H1 (cell line): Measurements from ENCODE around the gene SNAPC2. TPM values are rescaled to one million over a fixed set of nuclear protein-coding genes. Genes with fewer than 3 reads are reported as not detected.
A peak's percentile ranks its signal among the peaks of the same experiment; 100 is the strongest.

ENCODE experiments used
- CTCF ChIA-PET: fragments of 300-600 bp; sonication (Branson Sonifier 250); formaldehyde crosslinking; loops from one replicate; lab custom pipeline; 2021; ENCODE audit not compliant: partially characterized antibody; lab: Charles Lee
- POLR2A ChIA-PET: fragments of 300-600 bp; sonication (Branson Sonifier 250); formaldehyde crosslinking; loops from one replicate; lab custom pipeline; 2021; ENCODE audit warnings: inconsistent platforms; ENCODE audit not compliant: partially characterized antibody; lab: Charles Lee
- DNase-seq, 2 experiments: peaks; one replicate each; pipeline versions ENCODE4 v3.0.0 to v3.0.0-alpha.2; 2010 to 2022; ENCODE audit warnings: low spot score in 2 of 2, low read depth in 1 of 2, mixed read lengths in 1 of 2
- FAIRE-seq: peaks from 2 replicates; lab custom pipeline; 2011; peaks lifted over from hg19 to GRCh38; lab: Jason Lieb, UNC
- H2AFZ ChIP-seq: 2 replicates; pipeline ENCODE4 v1.8.1; 2012; ENCODE audit warnings: low read length, inconsistent platforms
- H2AK5ac ChIP-seq: 2 replicates; pipeline ENCODE4 v1.6.1; 2013; ENCODE audit warnings: low read depth, low read length
- H2BK120ac ChIP-seq: replicated peaks from 2 replicates; pipeline ENCODE3; 2013; ENCODE audit warnings: low read depth, low read length, inconsistent platforms
- H2BK12ac ChIP-seq: 2 replicates; pipeline ENCODE4 v1.6.1; 2013; ENCODE audit warnings: low read depth, low read length
- H2BK15ac ChIP-seq: 2 replicates; pipeline ENCODE4 v1.6.1; 2013; ENCODE audit warnings: low read length
- H2BK20ac ChIP-seq: 2 replicates; pipeline ENCODE4 v1.6.1; 2013; ENCODE audit warnings: low read length
- H2BK5ac ChIP-seq: 2 replicates; pipeline ENCODE4 v1.6.1; 2013; ENCODE audit warnings: low read depth, low read length
- H3K14ac ChIP-seq: 2 replicates; pipeline ENCODE4 v1.6.1; 2013; ENCODE audit warnings: inconsistent platforms; ENCODE audit not compliant: insufficient read length
- H3K18ac ChIP-seq: 2 replicates; pipeline ENCODE4 v1.6.1; 2013; ENCODE audit warnings: low read length; ENCODE audit errors: extremely low read depth
- H3K23ac ChIP-seq: 2 replicates; pipeline ENCODE4 v1.6.1; 2013; ENCODE audit warnings: inconsistent platforms; ENCODE audit not compliant: insufficient read length
- H3K23me2 ChIP-seq: 2 replicates; pipeline ENCODE4 v1.6.1; 2013; ENCODE audit warnings: low read depth, low read length
- H3K27ac ChIP-seq: 2 replicates; pipeline ENCODE4 v1.6.1; 2011; ENCODE audit warnings: low read depth, low read length, inconsistent platforms
- H3K27me3 ChIP-seq, 4 experiments: replicated peaks in 1 of 4; 1 replicate in 1 of 4; 2 replicates in 3 of 4; pipeline versions ENCODE4 v1.6.1 to v1.8.1; 2011 to 2013; ENCODE audit warnings: low read length in 3 of 4, mild to moderate bottlenecking in 3 of 4, inconsistent platforms in 2 of 4, mixed read lengths in 2 of 4, moderate library complexity in 1 of 4; ENCODE audit not compliant: control insufficient read depth in 3 of 4, insufficient read depth in 3 of 4; ENCODE audit errors: extremely low read depth in 1 of 4
- H3K36me3 ChIP-seq, 4 experiments: 2 replicates each; pipeline versions ENCODE4 v1.6.1 to v1.8.1; 2011 to 2013; ENCODE audit warnings: mild to moderate bottlenecking in 4 of 4, low read length in 3 of 4, moderate library complexity in 2 of 4, control low read depth in 1 of 4, inconsistent platforms in 1 of 4; ENCODE audit not compliant: insufficient read depth in 4 of 4, control insufficient read depth in 2 of 4
- H3K4ac ChIP-seq: replicated peaks from 2 replicates; pipeline ENCODE3; 2013; ENCODE audit warnings: low read length, low read depth, mixed read lengths, inconsistent platforms; ENCODE audit not compliant: insufficient read length
- H3K4me1 ChIP-seq, 4 experiments: replicated peaks in 1 of 4; 1 replicate in 1 of 4; 2 replicates in 3 of 4; pipeline versions ENCODE4 v1.6.1 to v1.8.1; 2011 to 2013; ENCODE audit warnings: low read length in 3 of 4, inconsistent platforms in 2 of 4, mixed read lengths in 1 of 4; ENCODE audit not compliant: insufficient read depth in 4 of 4, control insufficient read depth in 3 of 4
- H3K4me2 ChIP-seq, 2 experiments: 2 replicates each; pipeline versions ENCODE4 v1.6.1 to v1.8.1; 2011 to 2013; ENCODE audit warnings: low read depth in 2 of 2, low read length in 2 of 2, control low read depth in 1 of 2, inconsistent platforms in 1 of 2, mild to moderate bottlenecking in 1 of 2; ENCODE audit not compliant: insufficient read depth in 1 of 2
- H3K4me3 ChIP-seq, 4 experiments: fragments of 200-600, 300-600 bp in 1 of 4; sonication (generic), shearing (Covaris generic), sonication (Bioruptor Twin) in 1 of 4; 2 replicates each; pipeline versions ENCODE4 v1.5.1 to v1.8.1; 2011 to 2016; ENCODE audit warnings: low read length in 4 of 4, low read depth in 3 of 4, control low read depth in 2 of 4, inconsistent platforms in 2 of 4, mild to moderate bottlenecking in 2 of 4, mixed read lengths in 1 of 4, moderate library complexity in 1 of 4; ENCODE audit not compliant: insufficient read depth in 2 of 4; ENCODE audit errors: extremely low read depth in 1 of 4
- H3K56ac ChIP-seq: replicated peaks from 2 replicates; pipeline ENCODE3; 2013; ENCODE audit warnings: low read depth, mild to moderate bottlenecking, mixed read lengths, low read length, inconsistent platforms; ENCODE audit not compliant: insufficient read length
- H3K79me1 ChIP-seq: 2 replicates; pipeline ENCODE4 v1.6.1; 2013; ENCODE audit warnings: low read depth, low read length, control low read depth
- H3K79me2 ChIP-seq, 2 experiments: 2 replicates each; pipeline versions ENCODE4 v1.6.1 to v1.8.1; 2012 to 2013; ENCODE audit warnings: low read length in 2 of 2, mild to moderate bottlenecking in 2 of 2, inconsistent platforms in 1 of 2; ENCODE audit not compliant: insufficient read depth in 2 of 2, control insufficient read depth in 1 of 2
- H3K9ac ChIP-seq, 4 experiments: replicated peaks in 1 of 4; 1 replicate in 1 of 4; 2 replicates in 3 of 4; pipeline versions ENCODE4 v1.6.1 to v1.8.1; 2011 to 2013; ENCODE audit warnings: low read depth in 3 of 4, low read length in 3 of 4, control low read depth in 2 of 4, mild to moderate bottlenecking in 2 of 4, moderate library complexity in 2 of 4, inconsistent platforms in 1 of 4; ENCODE audit errors: extremely low read depth in 1 of 4
- H3K9me3 ChIP-seq, 2 experiments: 2 replicates each; pipeline versions ENCODE4 v1.6.1 to v1.8.1; 2012 to 2013; ENCODE audit warnings: mild to moderate bottlenecking in 2 of 2, moderate library complexity in 2 of 2, control low read depth in 1 of 2, inconsistent platforms in 1 of 2, low read depth in 1 of 2, low read length in 1 of 2, mixed read lengths in 1 of 2; ENCODE audit not compliant: insufficient read depth in 2 of 2
- H4K20me1 ChIP-seq, 2 experiments: replicated peaks in 1 of 2; 2 replicates each; pipeline versions ENCODE3 to v1.8.1; 2011 to 2013; ENCODE audit warnings: inconsistent platforms in 2 of 2, low read length in 2 of 2, mild to moderate bottlenecking in 1 of 2; ENCODE audit not compliant: insufficient read depth in 2 of 2, control insufficient read depth in 1 of 2
- H4K5ac ChIP-seq: 2 replicates; pipeline ENCODE4 v1.6.1; 2013; ENCODE audit warnings: low read length, low read depth, mixed read lengths, inconsistent platforms; ENCODE audit not compliant: insufficient read length
- H4K8ac ChIP-seq: 2 replicates; pipeline ENCODE4 v1.8.0; 2013; ENCODE audit warnings: mild to moderate bottlenecking, moderate library complexity, low read length, inconsistent platforms; ENCODE audit not compliant: insufficient read depth; ENCODE audit errors: extremely low read depth
- H4K91ac ChIP-seq: replicated peaks from 2 replicates; pipeline ENCODE3; 2013; ENCODE audit warnings: low read length, mixed read lengths, inconsistent platforms; ENCODE audit not compliant: insufficient read length
- NANOG ChIP-seq: IDR thresholded peaks from 2 replicates; pipeline ENCODE4 v1.6.1; 2011; ENCODE audit warnings: low read length, low read depth, mild to moderate bottlenecking, inconsistent platforms; ENCODE audit not compliant: insufficient read depth, poor library complexity, severe bottlenecking
- SP2 ChIP-seq: IDR thresholded peaks from 2 replicates; pipeline ENCODE4 v1.6.1; 2012; ENCODE audit warnings: mild to moderate bottlenecking, low read length, inconsistent platforms
- WGBS, 2 experiments: shearing (Covaris generic) in 1 of 2; methylation state at CpG; one replicate each; pipeline versions ENCODE4 v1.1.6 to v1.1.7; 2013 to 2015; ENCODE audit warnings: low lambda C conversion rate in 2 of 2, mixed read lengths in 2 of 2, inconsistent platforms in 1 of 2, low coverage in 1 of 2, missing lambda C conversion rate in 1 of 2; ENCODE audit not compliant: insufficient replicate concordance in 2 of 2, insufficient coverage in 1 of 2, insufficient read length in 1 of 2; ENCODE audit errors: extremely low coverage in 1 of 2, missing lambda C conversion rate in 1 of 2; 5-methylcytosine and 5-hydroxymethylcytosine counted together
- polyA plus RNA-seq, 7 experiments: library from polyadenylated mRNA; depleted of rRNA in 3 of 7; stranded (reverse) in 5 of 7; unstranded in 2 of 7; fragments of >200 nt in 5 of 7; fragments of 200-250 nt in 2 of 7; gene quantifications; 1 replicate in 5 of 7; 2 replicates in 1 of 7; 4 replicates in 1 of 7; pipeline versions ENCODE4 v1.2.1 to v1.2.3, GENCODE V29; 2011 to 2013; ENCODE audit warnings: missing spikeins in 2 of 7, mixed read lengths in 2 of 7
- total RNA-seq: library from RNA; stranded (reverse); fragmentation: NEBNext Ultra II Directional; extraction: Animal tissue kit (Norgen Biotek cat#: 25700); gene quantifications from 2 replicates; pipeline ENCODE4 v1.2.1, GENCODE V29; 2021

Gene SNAPC2
- total and polyA plus RNA-seq, 2 of the 8 experiments (the other 6 are each of a cell fraction or from before 2014, with no cell fraction given), result 18.2 to 20.3 TPM

DNA sequence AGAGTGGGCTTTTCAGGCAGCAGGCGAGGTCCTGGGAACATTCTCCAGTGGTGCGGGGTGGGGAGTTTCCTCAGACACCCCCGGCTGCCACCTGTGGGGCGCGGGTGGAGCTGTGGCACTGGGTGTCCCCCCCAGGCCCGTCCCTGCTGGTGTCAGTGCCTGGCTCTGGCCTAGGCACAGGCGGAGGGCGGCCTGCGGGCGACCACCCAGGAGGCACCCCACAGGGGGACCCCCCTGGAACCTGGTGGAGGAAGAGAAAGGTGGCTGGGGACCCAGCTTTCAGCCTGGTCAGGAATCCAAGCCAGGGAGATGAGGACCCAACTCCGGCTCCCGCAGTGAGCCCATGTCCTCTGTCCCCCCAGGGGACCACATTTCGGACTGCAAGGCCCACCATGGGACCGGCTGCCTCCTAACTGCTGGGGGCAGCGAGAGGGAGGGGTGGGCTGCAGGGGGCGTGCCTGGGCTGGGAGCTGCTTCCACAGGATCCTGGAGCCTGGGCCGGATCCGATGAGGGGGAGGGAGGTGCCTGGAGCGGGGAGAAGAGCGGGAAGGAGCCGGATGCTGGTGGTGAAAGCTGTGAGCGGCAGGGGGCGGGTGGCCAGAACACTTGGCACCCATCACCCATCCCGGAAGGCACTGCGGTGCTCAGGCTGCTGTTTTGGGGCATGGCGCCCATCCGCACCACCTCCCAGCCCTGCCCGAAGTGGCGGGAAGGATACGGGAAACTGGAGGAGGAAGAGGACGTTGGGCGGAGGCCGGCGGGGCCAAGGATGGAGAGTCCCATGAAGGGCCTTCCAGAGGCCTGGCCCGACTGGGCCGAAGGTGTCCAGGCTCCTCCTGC, 11.3 kb downstream of the SNAPC2 start:
- no peak overlapping the region for H3K4me2 ChIP-seq
- DNase-seq, result no peak
- 91% methylated on average over 18 of the region's 36 CpGs; no CpG with 5 or more reads in 1 of the 2 experiments for WGBS, 2 experiments

More for the DNA sequence above, 11.3 kb downstream of the SNAPC2 start:
- no peak overlapping the region for H2BK5ac ChIP-seq
- no peak overlapping the region for H3K23ac ChIP-seq
- H4K5ac ChIP-seq, result no peak overlapping the region
- no peak overlapping the region for H3K18ac ChIP-seq
- peaks cover 25 to 59% (median 47%) of the 10 kb centered on the region in 4 experiments for H3K36me3 ChIP-seq
- no peak overlapping the region for H3K9ac ChIP-seq
- FAIRE-seq, result no peak
- no peak overlapping the region for H2BK120ac ChIP-seq
- no peak overlapping the region for H4K91ac ChIP-seq
- no peaks in the 10 kb centered on the region for H3K27me3 ChIP-seq
- H3K27ac ChIP-seq, result no peak overlapping the region
- no peak overlapping the region for H2BK15ac ChIP-seq
- no peak overlapping the region for H2BK12ac ChIP-seq
- H2BK20ac ChIP-seq, result no peak overlapping the region
- ChIA-PET CTCF (interaction anchor here (0.5 to 4.1 kb wide), 4 partner anchors 12 to 237 kb away, joined by 3 to 28 read pairs (median 8); partner anchors contain the start of genes SNAPC2 and TIMM44), POLR2A (interaction anchor here (0.7 to 10.4 kb wide), 6 partner anchors 10 to 190 kb away, joined by 3 to 205 read pairs (median 4); partner anchors contain the start of genes SNAPC2 and TIMM44)
- H4K8ac ChIP-seq, result peak overlapping the region; percentile 51
- no peak overlapping the region for H2AK5ac ChIP-seq
- H3K14ac ChIP-seq, result no peak overlapping the region
- no peaks in the 10 kb centered on the region for H3K79me2 ChIP-seq
- H4K20me1 ChIP-seq, result peaks cover 8 to 19% of the 10 kb centered on the region in 2 experiments
- H3K4me3 ChIP-seq, result no peak overlapping the region
- no peaks in the 10 kb centered on the region for H3K9me3 ChIP-seq
- no peaks in the 10 kb centered on the region; the same call in 1 of the 2 replicates for H3K23me2 ChIP-seq
- H3K56ac ChIP-seq, result no peak overlapping the region
- TF ChIP-seq NANOG (no peak), SP2 (no peak)
- no peak overlapping the region for H2AFZ ChIP-seq
- no peaks in the 10 kb centered on the region for H3K79me1 ChIP-seq
- peaks cover 0 to 1% (median 0%) of the 10 kb centered on the region in 4 experiments; a peak in 1 of 7 replicates for H3K4me1 ChIP-seq
- H3K4ac ChIP-seq, result no peak overlapping the region
